Vagina (tissue), 2 donors: ENCODE measurements around the gene MAGEA9.

Experiments used
- POLR2A ChIP-seq, 2 donors: fragments of 450-650 bp; IDR thresholded peaks; one replicate each; pipeline ENCODE4 v1.6.1; 2017; ENCODE audit warnings: antibody characterized with exemption in 2 of 2, mild to moderate bottlenecking in 2 of 2, moderate library complexity in 2 of 2
- POLR2AphosphoS5 ChIP-seq, 2 donors: sonication (generic); formaldehyde crosslinking; IDR thresholded peaks; one replicate each; pipeline ENCODE4 v1.9.0; 2017; ENCODE audit warnings: antibody characterized with exemption in 2 of 2, mild to moderate bottlenecking in 2 of 2, low read depth in 1 of 2; ENCODE audit not compliant: insufficient read depth in 1 of 2

- no peak for TF ChIP-seq POLR2A (IDR thresholded peaks at IDR 0.05)
- no peak for TF ChIP-seq POLR2AphosphoS5 (IDR thresholded peaks at IDR 0.05; ENCODE audit: insufficient read depth in 1 of 2, low read depth in 1 of 2)
Observed at GRCh38 chrX:149804102-149804501, 22.4 kb downstream of the MAGEA9 start.
